Epithelial cell of prostate (primary cell): ENCODE results near the gene SCG2.

Experiments
- DNase-seq: peaks from one replicate; pipeline ENCODE4 v3.0.0-alpha.2; 2011; ENCODE audit warnings: low read depth, low spot score
- H3K27ac ChIP-seq: fragments of 450-650 bp; 2 replicates; pipeline ENCODE4 v1.5.1; 2017; ENCODE audit warnings: mild to moderate bottlenecking

Gene SCG2, protein sequence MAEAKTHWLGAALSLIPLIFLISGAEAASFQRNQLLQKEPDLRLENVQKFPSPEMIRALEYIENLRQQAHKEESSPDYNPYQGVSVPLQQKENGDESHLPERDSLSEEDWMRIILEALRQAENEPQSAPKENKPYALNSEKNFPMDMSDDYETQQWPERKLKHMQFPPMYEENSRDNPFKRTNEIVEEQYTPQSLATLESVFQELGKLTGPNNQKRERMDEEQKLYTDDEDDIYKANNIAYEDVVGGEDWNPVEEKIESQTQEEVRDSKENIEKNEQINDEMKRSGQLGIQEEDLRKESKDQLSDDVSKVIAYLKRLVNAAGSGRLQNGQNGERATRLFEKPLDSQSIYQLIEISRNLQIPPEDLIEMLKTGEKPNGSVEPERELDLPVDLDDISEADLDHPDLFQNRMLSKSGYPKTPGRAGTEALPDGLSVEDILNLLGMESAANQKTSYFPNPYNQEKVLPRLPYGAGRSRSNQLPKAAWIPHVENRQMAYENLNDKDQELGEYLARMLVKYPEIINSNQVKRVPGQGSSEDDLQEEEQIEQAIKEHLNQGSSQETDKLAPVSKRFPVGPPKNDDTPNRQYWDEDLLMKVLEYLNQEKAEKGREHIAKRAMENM

DNA sequence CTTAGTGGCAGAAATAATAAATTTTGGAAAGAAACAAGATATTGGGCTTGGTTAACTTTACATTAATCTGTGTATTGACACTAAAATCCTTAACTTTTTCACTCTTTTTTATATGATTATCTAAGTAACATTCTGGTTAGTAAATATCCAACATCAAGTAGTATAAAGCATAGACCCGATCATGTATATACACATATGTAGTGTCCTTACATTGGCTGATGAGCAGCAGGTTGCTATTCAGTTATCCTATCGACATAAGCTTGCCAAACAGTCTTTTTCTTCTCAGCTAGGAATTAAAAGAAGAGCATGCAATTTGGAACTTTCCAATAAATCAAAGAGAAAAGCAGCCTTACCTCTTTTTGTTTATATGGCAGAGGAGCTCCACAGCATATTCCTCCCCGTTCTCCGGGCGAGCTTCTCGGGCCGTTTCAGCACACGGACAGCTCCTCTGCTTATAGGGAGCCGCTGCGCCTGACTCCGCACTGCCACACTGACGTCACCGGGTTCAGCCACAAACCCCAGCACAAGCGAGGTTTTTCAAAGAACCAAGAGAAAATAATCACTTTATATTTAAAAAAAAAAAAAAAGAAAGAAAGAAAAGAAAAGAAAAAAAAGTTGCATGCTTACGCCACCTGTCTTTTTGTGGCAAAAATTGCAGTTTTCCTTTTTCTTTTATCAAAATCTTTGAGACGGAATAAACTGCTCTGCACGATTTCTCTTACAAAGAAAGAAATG lies at the start of gene SCG2:
Gene SCG2 (minus strand): TSS at position 430 of the 735 bp plus-strand sequence. CDS start 3,079 bp downstream, outside the sequence.
- H3K27ac ChIP-seq: no peak within 1 kb of the TSS
- DNase-seq: peak; percentile 26

DNA sequence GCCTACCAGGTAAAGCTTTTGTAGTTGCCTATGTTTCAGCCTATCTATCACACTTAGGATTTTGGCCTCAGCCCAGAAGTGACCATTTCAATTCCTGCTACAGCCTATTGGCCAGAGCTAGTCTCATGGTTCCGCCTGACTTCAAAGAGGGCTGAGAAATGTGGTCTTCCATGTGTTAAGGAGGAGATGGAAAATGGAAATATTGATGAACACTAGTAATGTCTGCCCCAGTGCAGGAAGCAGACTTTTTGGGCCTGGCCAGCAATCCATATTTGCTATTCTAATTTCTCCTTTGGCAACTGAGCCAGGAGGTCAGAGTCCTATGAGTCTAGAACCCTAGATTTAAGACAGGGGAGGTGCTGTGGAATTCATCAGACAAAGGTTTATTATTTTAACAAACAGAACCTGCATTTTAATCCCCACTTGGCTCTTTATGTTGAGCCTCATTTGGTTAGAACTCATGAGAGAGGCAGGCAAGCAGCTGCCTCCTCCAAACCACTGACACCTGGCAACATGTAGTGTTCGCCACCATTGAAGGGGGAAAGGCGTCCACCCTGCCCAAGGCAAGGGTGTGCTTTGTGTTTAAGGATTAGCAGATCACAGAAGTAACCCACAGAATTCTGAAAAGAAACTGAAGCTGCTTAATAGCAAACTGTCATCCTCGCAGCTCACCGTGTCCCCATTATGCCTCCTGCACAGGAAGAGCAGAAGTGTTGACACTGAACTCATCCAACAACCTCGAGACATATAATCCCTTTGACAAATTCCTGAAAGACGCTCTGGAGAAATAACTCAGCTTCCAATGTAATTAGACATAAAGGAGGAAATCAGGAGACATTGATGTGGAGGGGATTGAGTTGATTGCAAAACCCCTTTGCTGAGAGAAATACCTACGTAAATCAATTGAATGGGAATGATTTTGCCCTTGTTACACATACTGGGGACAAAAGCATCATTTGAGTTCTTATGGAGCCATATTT lies 47.7 kb upstream of the SCG2 start:
- DNase-seq: no peak
- no peak overlapping the region for H3K27ac ChIP-seq

GRCh38 chr2:223648755-223649154 lies 46.6 kb upstream of the SCG2 start:
- H3K27ac ChIP-seq: no peak overlapping the region
- no peak for DNase-seq

DNA sequence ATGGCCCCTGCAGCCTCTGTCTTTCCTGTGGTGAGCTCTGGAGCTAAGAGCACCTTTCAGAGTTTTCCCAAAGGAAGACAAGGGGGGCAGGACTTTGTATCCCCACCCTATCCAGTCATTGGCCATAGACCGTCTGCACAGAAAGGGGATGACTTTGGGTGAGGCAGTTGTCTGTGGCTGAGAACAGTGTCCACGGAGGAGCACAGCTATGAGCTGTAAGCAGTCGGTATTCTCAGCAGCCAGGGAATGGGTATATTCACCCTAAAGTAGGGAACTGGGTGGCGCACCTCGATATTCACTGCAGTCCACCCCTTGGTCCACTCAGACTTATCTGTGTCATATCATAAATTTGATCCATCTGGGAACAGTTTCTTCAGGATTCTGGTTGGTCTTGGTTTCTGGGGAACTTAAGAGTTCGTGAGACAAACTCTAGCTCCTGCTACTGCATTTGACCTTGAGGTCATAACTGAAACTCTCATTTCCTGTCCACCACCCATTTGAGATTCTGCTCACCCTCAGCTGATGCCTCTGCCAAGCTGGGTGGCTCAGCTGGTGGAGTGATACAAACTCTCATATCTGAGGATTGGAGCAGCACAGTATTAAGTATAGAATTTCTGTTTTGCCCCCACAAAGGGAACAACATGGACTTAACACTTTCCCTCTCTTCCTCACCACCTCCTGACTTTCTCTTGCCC lies 45.2 kb upstream of the SCG2 start:
- DNase-seq: no peak

DNA sequence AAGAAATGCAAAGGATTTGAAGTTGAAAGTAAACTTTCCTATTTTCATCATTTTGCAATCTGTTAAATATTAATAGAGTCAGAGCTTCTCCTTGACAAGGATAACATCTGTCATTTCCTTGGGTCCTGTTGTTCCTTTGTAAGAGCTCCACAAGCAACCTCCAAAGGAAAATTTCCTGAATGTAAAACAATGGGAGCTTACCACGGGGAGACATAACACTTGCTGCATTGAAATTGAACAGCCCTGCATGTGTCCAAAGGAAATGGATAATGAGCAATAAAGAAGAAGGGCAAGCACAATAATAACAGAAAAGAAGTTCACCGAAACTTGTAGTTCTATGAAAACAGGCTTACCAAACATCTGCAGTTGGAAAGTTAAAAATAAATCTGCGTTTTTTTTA lies 42.0 kb upstream of the SCG2 start:
- no peak overlapping the region for H3K27ac ChIP-seq
- DNase-seq: no peak

More for the DNA sequence above, 45.2 kb upstream of the SCG2 start:
- H3K27ac ChIP-seq: no peak overlapping the region

DNA sequence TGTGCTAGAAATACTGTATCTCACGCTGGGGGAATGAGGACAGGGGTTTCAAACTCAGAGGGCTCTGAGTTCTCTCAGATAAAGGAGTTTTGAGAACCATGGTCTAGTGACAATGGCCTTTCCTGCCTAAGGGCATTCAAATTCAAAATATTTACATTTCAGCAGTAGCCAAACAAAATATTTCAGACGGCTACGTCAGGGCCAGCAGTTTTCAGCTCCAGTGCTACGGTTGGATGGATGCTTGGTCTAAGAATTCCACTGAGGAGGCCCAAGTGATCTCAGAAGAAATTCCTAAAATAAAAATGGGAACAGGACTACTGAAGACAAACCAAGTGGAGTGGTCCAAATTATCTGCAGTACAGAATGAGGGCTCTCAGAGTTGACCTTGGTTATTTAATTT lies 41.1 kb upstream of the SCG2 start:
- no peak for DNase-seq
- H3K27ac ChIP-seq: no peak overlapping the region

DNA sequence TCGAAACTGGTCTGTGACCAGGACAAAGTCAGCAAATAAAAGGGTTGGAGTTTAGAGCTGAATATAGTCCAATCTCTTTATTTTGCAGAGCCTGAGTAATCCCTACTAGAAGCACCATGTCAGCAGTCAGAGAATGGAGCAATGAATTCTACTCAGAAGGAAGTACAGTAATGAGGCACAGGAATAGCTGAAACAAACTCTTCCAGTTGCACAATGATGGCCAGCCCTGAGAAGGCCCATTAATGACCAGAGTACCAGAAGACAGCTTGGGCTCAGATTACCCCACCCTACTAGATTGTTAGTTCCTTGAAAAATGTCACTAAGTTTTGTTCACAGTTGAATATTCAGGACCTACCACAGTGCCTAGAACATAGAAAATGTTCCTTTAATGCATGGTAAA lies 40.3 kb upstream of the SCG2 start:
- no peak for DNase-seq
- no peak overlapping the region for H3K27ac ChIP-seq

DNA sequence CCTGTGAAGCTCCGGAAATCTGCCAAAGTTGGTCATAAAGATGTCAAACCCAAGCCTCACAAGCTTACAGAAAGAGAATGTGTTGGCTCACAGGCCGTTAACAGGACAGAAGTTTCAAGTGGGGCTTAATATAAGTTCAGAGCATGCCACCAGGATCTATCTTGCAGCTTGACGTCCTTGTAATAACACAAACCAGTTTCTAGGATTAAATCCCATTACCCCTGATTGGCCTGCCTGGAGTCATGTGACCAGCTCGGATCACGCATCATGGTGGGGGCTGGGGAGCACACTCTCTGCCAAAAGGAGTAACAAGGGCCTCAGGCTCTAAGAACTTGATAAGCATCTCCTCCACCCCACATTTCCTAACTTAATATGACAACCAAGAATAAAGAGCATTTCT lies 38.9 kb upstream of the SCG2 start:
- DNase-seq: peak; percentile 68
- no peak overlapping the region for H3K27ac ChIP-seq

DNA sequence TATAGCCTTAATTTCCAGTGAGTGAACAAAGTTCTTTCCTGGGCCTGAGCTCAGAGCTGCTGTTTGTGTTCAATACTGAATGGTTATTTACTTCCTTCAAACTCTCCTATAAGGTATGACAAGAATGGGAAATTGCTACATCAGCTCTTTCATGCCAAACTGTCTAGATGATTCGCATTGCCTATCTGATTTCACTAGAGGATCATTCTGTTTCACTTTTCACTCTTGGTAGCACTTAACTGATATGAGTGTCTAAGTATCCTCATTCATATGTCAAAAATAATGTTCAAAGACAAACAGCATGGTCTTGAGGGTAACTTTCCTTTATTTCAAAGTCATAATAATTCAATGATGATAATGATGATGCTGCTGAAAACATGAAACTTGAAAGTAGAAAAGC lies 32.9 kb upstream of the SCG2 start:
- DNase-seq: no peak
- H3K27ac ChIP-seq: no peak overlapping the region

- no peak for DNase-seq
- no peak overlapping the region for H3K27ac ChIP-seq
Measured at GRCh38 chr2:223634238-223634637, 32.1 kb upstream of the SCG2 start.

- no peak overlapping the region for H3K27ac ChIP-seq
Measured at GRCh38 chr2:223633656-223634055, 31.5 kb upstream of the SCG2 start.

GRCh38 chr2:223632826-223633225 lies 30.7 kb upstream of the SCG2 start:
- DNase-seq: no peak
- no peak overlapping the region for H3K27ac ChIP-seq

More at GRCh38 chr2:223633656-223634055, 31.5 kb upstream of the SCG2 start:
- DNase-seq: no peak

DNA sequence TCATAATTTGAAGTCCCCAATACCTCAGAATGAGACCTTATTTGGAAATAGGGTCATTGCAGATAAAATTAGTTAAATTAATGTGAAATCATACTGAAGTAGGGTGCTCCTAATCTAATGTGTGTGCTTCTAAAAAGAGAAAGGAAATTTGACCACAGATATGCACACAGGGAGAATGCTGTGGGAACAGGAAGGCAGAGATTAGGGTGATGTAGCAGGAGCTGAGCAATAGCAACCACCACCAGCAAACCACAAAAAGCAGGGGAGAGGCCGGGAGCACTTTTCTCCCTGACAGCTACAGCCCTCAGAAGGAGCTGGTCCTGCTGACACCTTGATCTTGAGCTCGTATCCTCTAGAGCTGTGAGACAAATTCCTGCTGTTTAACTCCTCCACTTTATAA lies 24.6 kb upstream of the SCG2 start:
- H3K27ac ChIP-seq: no peak overlapping the region
- DNase-seq: no peak

GRCh38 chr2:223625652-223626051 lies 23.5 kb upstream of the SCG2 start:
- DNase-seq: no peak

GRCh38 chr2:223621901-223622300 lies 19.7 kb upstream of the SCG2 start:
- no peak overlapping the region for H3K27ac ChIP-seq
- no peak for DNase-seq

More at GRCh38 chr2:223625652-223626051, 23.5 kb upstream of the SCG2 start:
- no peak overlapping the region for H3K27ac ChIP-seq

DNA sequence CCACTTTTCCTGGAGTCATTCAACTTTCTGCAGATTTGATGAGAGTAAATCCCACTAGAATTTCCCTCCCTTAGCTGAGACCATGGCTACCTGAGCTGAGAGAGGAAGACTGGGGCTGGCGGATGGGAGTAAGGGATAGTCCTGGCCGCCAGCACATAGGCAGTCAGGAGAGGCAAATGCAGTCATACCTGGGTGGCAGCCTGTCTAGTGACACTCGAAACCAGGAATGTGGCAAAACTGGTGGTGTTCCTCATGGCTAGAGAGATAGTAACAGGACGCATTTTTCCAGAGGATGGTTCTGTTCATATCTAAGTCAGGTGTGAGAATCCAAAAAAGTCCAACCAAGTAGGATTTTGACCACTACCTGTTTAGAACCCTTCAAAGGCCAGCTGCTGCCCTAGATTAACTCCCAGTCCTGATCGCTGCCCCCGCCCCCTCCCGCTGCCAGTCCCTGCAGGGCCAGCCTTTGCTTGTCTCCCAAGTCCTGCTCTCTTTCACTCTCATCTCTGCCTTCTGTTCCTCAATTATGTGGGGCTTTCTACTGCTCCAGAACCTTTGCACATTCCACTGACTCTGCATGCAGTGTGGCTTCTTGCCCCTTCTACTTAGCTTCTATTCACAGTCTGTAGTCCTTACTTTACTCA lies 17.4 kb upstream of the SCG2 start:
- no peak overlapping the region for H3K27ac ChIP-seq
- DNase-seq: no peak

- H3K27ac ChIP-seq: no peak overlapping the region
- DNase-seq: no peak
Measured at GRCh38 chr2:223618172-223619035, 16.2 kb upstream of the SCG2 start.

DNA sequence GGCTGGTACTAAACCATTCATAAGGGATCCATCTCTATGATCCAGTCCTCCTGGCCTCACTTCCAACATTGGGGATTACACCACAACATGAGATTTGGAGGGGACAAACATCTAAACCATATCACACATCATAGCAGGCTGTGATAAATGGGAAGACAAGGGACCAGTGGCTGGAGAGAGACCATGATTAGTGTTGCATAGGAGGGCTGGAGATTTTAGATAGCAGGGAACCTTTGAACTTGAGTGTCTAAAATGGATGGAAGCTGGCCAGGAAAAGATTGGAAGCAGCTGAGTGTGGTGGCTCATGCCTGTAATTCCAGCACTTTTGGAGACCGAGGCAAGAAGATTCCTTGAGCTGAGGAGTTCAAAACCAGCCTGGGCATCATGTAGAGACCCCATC lies 12.4 kb upstream of the SCG2 start:
- DNase-seq: no peak
- no peak overlapping the region for H3K27ac ChIP-seq
